H9 (cell line): ENCODE measurements around the gene MAML3. TPM values are rescaled to one million over a fixed set of nuclear protein-coding genes. Genes with fewer than 3 reads are reported as not detected.

Experiments used
- DNase-seq: peaks from one replicate; pipeline ENCODE4 v3.0.0-alpha.2; 2017
- H2AFZ ChIP-seq: one replicate; pipeline ENCODE4 v1.6.1; 2013; ENCODE audit warnings: mild to moderate bottlenecking, low read length, control low read depth, moderate library complexity
- H2AK5ac ChIP-seq: 2 replicates; pipeline ENCODE4 v1.6.1; 2013; ENCODE audit warnings: low read length, control low read depth, mixed read lengths; ENCODE audit not compliant: insufficient read length
- H2BK120ac ChIP-seq: one replicate; pipeline ENCODE4 v1.6.1; 2013; ENCODE audit warnings: low read depth, mild to moderate bottlenecking, low read length, control low read depth, inconsistent platforms; ENCODE audit not compliant: poor library complexity, severe bottlenecking
- H2BK12ac ChIP-seq: 2 replicates; pipeline ENCODE4 v1.6.1; 2013; ENCODE audit warnings: low read length, control low read depth, mixed read lengths, low read depth; ENCODE audit not compliant: insufficient read length
- H2BK15ac ChIP-seq: 2 replicates; pipeline ENCODE4 v1.6.1; 2013; ENCODE audit warnings: low read depth, low read length, control low read depth
- H2BK20ac ChIP-seq: one replicate; pipeline ENCODE4 v1.6.1; 2013; ENCODE audit warnings: low read depth, mild to moderate bottlenecking, low read length, control low read depth, inconsistent platforms; ENCODE audit not compliant: poor library complexity, severe bottlenecking
- H2BK5ac ChIP-seq: 2 replicates; pipeline ENCODE4 v1.6.1; 2013; ENCODE audit warnings: low read length, control low read depth, mixed read lengths; ENCODE audit not compliant: insufficient read length
- H3K14ac ChIP-seq: 2 replicates; pipeline ENCODE4 v1.6.1; 2013; ENCODE audit warnings: low read length, control low read depth; ENCODE audit not compliant: insufficient read depth
- H3K18ac ChIP-seq: 2 replicates; pipeline ENCODE4 v1.6.1; 2013; ENCODE audit warnings: low read depth, mild to moderate bottlenecking, mixed read lengths, low read length, control low read depth; ENCODE audit not compliant: insufficient read length
- H3K23ac ChIP-seq: 2 replicates; pipeline ENCODE4 v1.6.1; 2013; ENCODE audit warnings: low read length, control low read depth, mixed read lengths, low read depth; ENCODE audit not compliant: insufficient read length
- H3K23me2 ChIP-seq: 2 replicates; pipeline ENCODE4 v1.6.1; 2013; ENCODE audit warnings: low read depth, mild to moderate bottlenecking, mixed read lengths, low read length, control low read depth; ENCODE audit not compliant: insufficient read length, poor library complexity, severe bottlenecking
- H3K27ac ChIP-seq: 2 replicates; pipeline ENCODE4 v1.5.1; 2013; ENCODE audit warnings: low read length, control low read depth, mixed read lengths, low read depth; ENCODE audit not compliant: insufficient read length
- H3K27me3 ChIP-seq: 2 replicates; pipeline ENCODE4 v1.6.1; 2013; ENCODE audit warnings: low read length, control low read depth, inconsistent platforms; ENCODE audit not compliant: insufficient read depth
- H3K4ac ChIP-seq: 2 replicates; pipeline ENCODE4 v1.6.1; 2013; ENCODE audit warnings: low read depth, mild to moderate bottlenecking, control low read depth, inconsistent platforms, low read length, moderate library complexity
- H3K4me1 ChIP-seq: 2 replicates; pipeline ENCODE4 v1.6.1; 2013; ENCODE audit warnings: low read length, control low read depth, inconsistent platforms; ENCODE audit not compliant: insufficient read depth
- H3K4me2 ChIP-seq: 2 replicates; pipeline ENCODE4 v1.6.1; 2013; ENCODE audit warnings: low read length, control low read depth, mixed read lengths; ENCODE audit not compliant: insufficient read length, insufficient read depth
- H3K56ac ChIP-seq: 2 replicates; pipeline ENCODE4 v1.6.1; 2013; ENCODE audit warnings: low read depth, mild to moderate bottlenecking, mixed read lengths, low read length, control low read depth; ENCODE audit not compliant: insufficient read length
- H3K79me1 ChIP-seq: 2 replicates; pipeline ENCODE4 v1.6.1; 2013; ENCODE audit warnings: low read depth, mild to moderate bottlenecking, moderate library complexity, low read length, control low read depth, inconsistent platforms; ENCODE audit not compliant: insufficient read depth, poor library complexity, severe bottlenecking
- H3K79me2 ChIP-seq: 2 replicates; pipeline ENCODE4 v1.6.1; 2013; ENCODE audit warnings: low read length, control low read depth, inconsistent platforms; ENCODE audit not compliant: insufficient read depth
- H3K9ac ChIP-seq: 2 replicates; pipeline ENCODE4 v1.6.1; 2013; ENCODE audit warnings: low read length, control low read depth, mixed read lengths; ENCODE audit not compliant: insufficient read length; ENCODE audit errors: extremely low read depth
- H3K9me3 ChIP-seq: one replicate; pipeline ENCODE4 v1.6.1; 2013; ENCODE audit warnings: low read depth, low read length, inconsistent platforms; ENCODE audit not compliant: control insufficient read depth
- H3T11ph ChIP-seq: one replicate; pipeline ENCODE4 v1.6.1; 2013; ENCODE audit warnings: mild to moderate bottlenecking, low read length, control low read depth, inconsistent platforms
- H4K20me1 ChIP-seq: one replicate; pipeline ENCODE4 v1.6.1; 2013; ENCODE audit not compliant: control insufficient read depth, insufficient read length, insufficient read depth
- H4K5ac ChIP-seq: 2 replicates; pipeline ENCODE4 v1.6.1; 2013; ENCODE audit warnings: low read depth, mild to moderate bottlenecking, mixed read lengths, low read length, control low read depth; ENCODE audit not compliant: insufficient read length
- H4K8ac ChIP-seq: replicated peaks from 2 replicates; pipeline ENCODE4 v1.6.1; 2013; ENCODE audit warnings: low read length, control low read depth, mixed read lengths, low read depth; ENCODE audit not compliant: insufficient read length
- H4K91ac ChIP-seq: 2 replicates; pipeline ENCODE4 v1.6.1; 2013; ENCODE audit warnings: low read depth, mild to moderate bottlenecking, moderate library complexity, mixed read lengths, low read length, control low read depth; ENCODE audit not compliant: insufficient read length
- H3K27ac Mint-ChIP-seq, 3 experiments: 2 replicates in 2 of 3; 3 replicates in 1 of 3; pipeline ENCODE4 v1.8.0; 2020 to 2021; ENCODE audit warnings: mixed read lengths in 3 of 3, mild to moderate bottlenecking in 1 of 3, moderate library complexity in 1 of 3
- H3K27me3 Mint-ChIP-seq: 2 replicates; pipeline ENCODE4 v1.8.0; 2021; ENCODE audit warnings: low read depth, mild to moderate bottlenecking, moderate library complexity, mixed read lengths
- H3K36me3 Mint-ChIP-seq, 3 experiments: 2 replicates in 2 of 3; 3 replicates in 1 of 3; pipeline ENCODE4 v1.8.0; 2020 to 2021; ENCODE audit warnings: low read depth in 3 of 3, mixed read lengths in 3 of 3; ENCODE audit not compliant: insufficient read depth in 1 of 3
- H3K4me1 Mint-ChIP-seq, 2 experiments: 2 replicates each; pipeline ENCODE4 v1.8.0; 2020; ENCODE audit warnings: mixed read lengths in 2 of 2
- H3K4me3 Mint-ChIP-seq, 2 experiments: 2 replicates in 1 of 2; 3 replicates in 1 of 2; pipeline ENCODE4 v1.8.0; 2020 to 2021; ENCODE audit warnings: mild to moderate bottlenecking in 2 of 2, mixed read lengths in 2 of 2, moderate library complexity in 1 of 2
- H3K9me3 Mint-ChIP-seq, 2 experiments: 2 replicates in 1 of 2; 3 replicates in 1 of 2; pipeline ENCODE4 v1.8.0; 2020; ENCODE audit warnings: mild to moderate bottlenecking in 2 of 2, mixed read lengths in 2 of 2, moderate library complexity in 1 of 2
- CTCF ChIP-seq: fragments of 200-600 bp; sonication (generic); conservative IDR thresholded peaks from 3 replicates; pipeline ENCODE4 v1.8.0; 2021; ENCODE audit warnings: antibody characterized with exemption, mild to moderate bottlenecking
- WGBS: extraction: QIAGEN DNeasy Blood & Tissue Kit; methylation state at CpG from one replicate; pipeline ENCODE4 v1.1.7; 2013; ENCODE audit warnings: missing lambda C conversion rate, low lambda C conversion rate, mixed read lengths; ENCODE audit not compliant: insufficient read length; ENCODE audit errors: extremely low coverage; 5-methylcytosine and 5-hydroxymethylcytosine counted together
- total RNA-seq: library from RNA; stranded (reverse); gene quantifications from 2 replicates; pipeline ENCODE4 v1.2.1, GENCODE V29; 2021

Gene MAML3
- total RNA-seq, 1 experiment from 2014 or later = 3.9 TPM

GRCh38 chr4:139887962-139888735 lies 265.8 kb downstream of the MAML3 start:
- Mint-ChIP-seq H3K27me3 (no peaks in the 10 kb centered on the region; the same call in 1 of the 2 replicates), H3K9me3 (no peaks in the 10 kb centered on the region), H3K27ac (no peak overlapping the region), H3K4me3 (no peak overlapping the region), H3K4me1 (peaks cover 18 to 20% of the 10 kb centered on the region in 2 experiments), H3K36me3 (peaks cover 0 to 4% (median 3%) of the 10 kb centered on the region in 3 experiments; a peak in 2 of 7 replicates)
- no peaks in the 10 kb centered on the region for H3K27me3 ChIP-seq
- no peak overlapping the region for H2AK5ac ChIP-seq
- TF ChIP-seq CTCF = no peak
- H2BK20ac ChIP-seq = no peak overlapping the region
- no peak overlapping the region for H3K18ac ChIP-seq
- H3K56ac ChIP-seq = no peak overlapping the region
- H3K79me2 ChIP-seq = no peaks in the 10 kb centered on the region
- H3K23ac ChIP-seq = no peak overlapping the region
- no peaks in the 10 kb centered on the region for H4K20me1 ChIP-seq
- H2BK5ac ChIP-seq = no peak overlapping the region
- no peak overlapping the region for H4K8ac ChIP-seq
- H2BK120ac ChIP-seq = no peak overlapping the region
- H3K9me3 ChIP-seq = no peaks in the 10 kb centered on the region
- H3K27ac ChIP-seq = no peak overlapping the region
- no peaks in the 10 kb centered on the region for H3K23me2 ChIP-seq
- H3K4me2 ChIP-seq = no peak overlapping the region
- no peak overlapping the region for H4K5ac ChIP-seq
- no peak overlapping the region for H3K4ac ChIP-seq
- WGBS = no CpG with 5 or more reads among the region's 6 CpGs
- H2AFZ ChIP-seq = no peak overlapping the region
- no peak overlapping the region for H2BK15ac ChIP-seq
- no peak overlapping the region for H3K9ac ChIP-seq
- no peak overlapping the region for H3K14ac ChIP-seq
- no peaks in the 10 kb centered on the region for H3K79me1 ChIP-seq
- no peak overlapping the region for H4K91ac ChIP-seq
- H3T11ph ChIP-seq = no peak overlapping the region
- DNase-seq = no peak
- no peak overlapping the region for H2BK12ac ChIP-seq
- no peaks in the 10 kb centered on the region; the same call in 1 of the 2 replicates for H3K4me1 ChIP-seq
